Kidney epithelial cell (primary cell): ENCODE measurements around the gene AGTR1. TPM values are rescaled to one million over a fixed set of nuclear protein-coding genes. Genes with fewer than 3 reads are reported as not detected.

Experiments used
- DNase-seq: peaks from one replicate; pipeline ENCODE4 v3.0.0-alpha.2; 2010; ENCODE audit warnings: low read depth
- H3K27me3 ChIP-seq: 2 replicates; pipeline ENCODE4 v1.6.0; 2011; ENCODE audit warnings: low read length; ENCODE audit not compliant: control insufficient read depth, insufficient read depth
- H3K36me3 ChIP-seq: 2 replicates; pipeline ENCODE4 v1.5.1; 2011; ENCODE audit warnings: low read length; ENCODE audit not compliant: control insufficient read depth, insufficient read depth
- H3K4me3 ChIP-seq: 2 replicates; pipeline ENCODE4 v1.5.1; 2011; ENCODE audit warnings: low read depth, mild to moderate bottlenecking, control low read depth, low read length
- total RNA-seq: library from RNA; depleted of rRNA; stranded (reverse); fragments of >200 nt; gene quantifications from 2 replicates; pipeline ENCODE4 v1.2.3, GENCODE V29; 2015
- TF ChIP-seq, protein P1 (sequence below): IDR thresholded peaks from 2 replicates; pipeline ENCODE4 v1.5.1; 2011; ENCODE audit warnings: mild to moderate bottlenecking, moderate library complexity, low read length, control low read depth, inconsistent platforms; ENCODE audit not compliant: insufficient read depth, poor library complexity, severe bottlenecking

Gene AGTR1
- total RNA-seq, 1 donor from 2014 or later: not detected

DNA sequence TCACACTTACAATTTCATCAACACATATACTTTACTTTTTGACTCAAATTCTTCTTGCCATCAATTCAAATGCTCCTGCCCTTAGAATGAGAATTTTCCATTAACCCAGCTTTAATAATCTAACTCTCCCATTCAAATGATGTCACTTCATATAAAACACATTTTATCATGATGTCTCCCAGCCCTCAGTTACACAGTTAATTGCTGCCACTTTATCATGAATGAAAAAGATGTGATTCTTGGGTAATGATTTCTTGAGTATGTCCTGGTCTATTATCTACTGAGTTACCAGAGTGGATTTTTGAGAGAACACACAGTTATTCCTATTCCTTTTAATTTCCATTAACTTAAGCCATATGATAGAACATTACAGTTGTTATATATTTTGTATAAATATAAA is 7.6 kb downstream of the AGTR1 start:
- TF ChIP-seq, protein P1, sequence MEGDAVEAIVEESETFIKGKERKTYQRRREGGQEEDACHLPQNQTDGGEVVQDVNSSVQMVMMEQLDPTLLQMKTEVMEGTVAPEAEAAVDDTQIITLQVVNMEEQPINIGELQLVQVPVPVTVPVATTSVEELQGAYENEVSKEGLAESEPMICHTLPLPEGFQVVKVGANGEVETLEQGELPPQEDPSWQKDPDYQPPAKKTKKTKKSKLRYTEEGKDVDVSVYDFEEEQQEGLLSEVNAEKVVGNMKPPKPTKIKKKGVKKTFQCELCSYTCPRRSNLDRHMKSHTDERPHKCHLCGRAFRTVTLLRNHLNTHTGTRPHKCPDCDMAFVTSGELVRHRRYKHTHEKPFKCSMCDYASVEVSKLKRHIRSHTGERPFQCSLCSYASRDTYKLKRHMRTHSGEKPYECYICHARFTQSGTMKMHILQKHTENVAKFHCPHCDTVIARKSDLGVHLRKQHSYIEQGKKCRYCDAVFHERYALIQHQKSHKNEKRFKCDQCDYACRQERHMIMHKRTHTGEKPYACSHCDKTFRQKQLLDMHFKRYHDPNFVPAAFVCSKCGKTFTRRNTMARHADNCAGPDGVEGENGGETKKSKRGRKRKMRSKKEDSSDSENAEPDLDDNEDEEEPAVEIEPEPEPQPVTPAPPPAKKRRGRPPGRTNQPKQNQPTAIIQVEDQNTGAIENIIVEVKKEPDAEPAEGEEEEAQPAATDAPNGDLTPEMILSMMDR: no peak
- Histone ChIP-seq H3K27me3 (no peaks in the 10 kb centered on the region), H3K36me3 (no peaks in the 10 kb centered on the region), H3K4me3 (no peak overlapping the region)
- DNase-seq: no peak

DNA sequence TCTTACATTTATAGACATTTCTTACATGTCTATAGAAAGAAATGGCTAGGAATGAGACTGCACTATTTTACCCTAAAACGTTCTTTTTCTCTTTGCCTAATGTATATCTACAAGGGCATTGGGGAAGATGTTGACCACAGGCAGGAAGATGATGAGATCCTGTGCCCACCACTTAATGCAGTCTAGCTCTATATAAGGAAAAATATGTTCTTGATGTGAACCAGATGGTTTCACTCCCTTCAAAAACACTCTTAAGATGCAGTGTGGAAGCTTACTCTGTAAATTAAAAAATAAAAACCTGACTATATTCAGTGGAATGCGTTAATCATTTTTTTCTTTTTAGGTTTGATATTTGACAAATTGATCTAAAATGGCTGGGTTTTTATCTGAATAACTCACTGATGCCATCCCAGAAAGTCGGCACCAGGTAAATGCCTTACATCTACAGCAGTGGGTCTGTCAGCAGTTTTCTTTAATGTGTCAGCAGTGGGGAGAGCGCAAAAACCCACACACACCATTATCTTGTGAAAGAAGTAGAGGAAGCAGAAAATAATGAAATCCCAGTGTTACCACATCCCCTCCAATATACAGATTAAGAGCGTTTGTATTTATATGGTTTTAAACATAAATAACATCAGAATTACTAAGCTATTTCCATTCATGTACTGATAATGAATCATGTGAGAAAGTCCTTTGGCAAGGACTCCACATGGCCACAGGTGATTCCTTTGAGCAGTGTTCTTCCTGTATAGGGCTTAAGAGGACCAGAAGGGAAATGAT is 10.1 kb downstream of the AGTR1 start:
- DNase-seq: no peak
- Histone ChIP-seq H3K27me3 (no peaks in the 10 kb centered on the region), H3K36me3 (no peaks in the 10 kb centered on the region), H3K4me3 (no peak overlapping the region)
- TF ChIP-seq, protein P1: no peak

DNA sequence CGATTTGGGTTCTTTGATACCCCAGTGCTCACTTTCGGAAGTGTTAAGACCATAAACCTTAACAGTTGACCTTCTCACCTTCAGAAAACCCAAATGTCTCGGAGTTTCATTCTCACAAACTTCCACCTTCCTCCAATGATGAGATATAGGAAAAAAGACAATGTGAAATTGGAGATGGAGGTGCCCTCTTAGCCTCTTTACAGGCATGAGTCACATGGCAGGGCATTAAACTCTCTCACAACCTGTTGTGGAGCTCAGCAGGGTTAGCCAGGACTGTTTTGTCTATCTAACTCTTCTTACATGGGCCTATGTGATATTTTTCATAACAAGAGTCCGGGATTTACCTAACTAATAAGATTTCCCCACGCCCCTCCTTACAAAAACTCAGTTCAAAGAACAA is 10.7 kb downstream of the AGTR1 start:
- TF ChIP-seq, protein P1: no peak
- H3K36me3 ChIP-seq: no peaks in the 10 kb centered on the region
- no peak for DNase-seq
- no peaks in the 10 kb centered on the region for H3K27me3 ChIP-seq
- no peak overlapping the region for H3K4me3 ChIP-seq

DNA sequence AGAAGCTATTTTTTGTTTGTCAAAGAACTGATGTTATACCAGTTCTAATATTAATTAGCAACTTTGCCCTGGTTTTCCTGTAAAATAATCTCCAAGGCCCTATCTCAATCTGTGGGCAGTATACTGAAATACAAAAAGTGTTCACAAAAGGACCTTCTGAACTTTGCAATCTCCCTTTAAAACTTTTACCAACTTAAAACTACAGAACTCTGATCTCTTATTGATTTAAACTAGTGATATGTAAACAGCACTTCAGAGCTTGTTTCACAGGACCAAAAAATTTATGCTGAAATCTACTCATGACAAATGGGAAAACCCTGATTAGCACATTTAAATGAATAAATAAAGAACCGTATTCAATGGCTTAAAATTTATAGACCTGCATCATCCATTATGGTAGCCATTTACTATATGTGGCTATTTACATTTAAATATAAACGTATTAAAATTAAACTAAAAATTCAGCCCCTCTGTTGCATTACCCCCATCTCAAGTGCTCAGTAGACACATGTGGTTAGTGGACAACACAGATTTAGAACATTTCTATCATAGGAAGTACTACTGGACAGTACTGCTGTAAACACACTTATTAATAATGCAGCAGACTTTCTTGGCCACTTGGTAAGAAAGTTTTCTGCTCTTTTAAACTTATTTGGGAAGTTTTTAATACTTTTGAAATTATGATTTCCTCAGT is 12.0 kb downstream of the AGTR1 start:
- no peak for DNase-seq
- Histone ChIP-seq H3K27me3 (no peaks in the 10 kb centered on the region), H3K4me3 (no peak overlapping the region), H3K36me3 (no peaks in the 10 kb centered on the region)
- TF ChIP-seq, protein P1: no peak

DNA sequence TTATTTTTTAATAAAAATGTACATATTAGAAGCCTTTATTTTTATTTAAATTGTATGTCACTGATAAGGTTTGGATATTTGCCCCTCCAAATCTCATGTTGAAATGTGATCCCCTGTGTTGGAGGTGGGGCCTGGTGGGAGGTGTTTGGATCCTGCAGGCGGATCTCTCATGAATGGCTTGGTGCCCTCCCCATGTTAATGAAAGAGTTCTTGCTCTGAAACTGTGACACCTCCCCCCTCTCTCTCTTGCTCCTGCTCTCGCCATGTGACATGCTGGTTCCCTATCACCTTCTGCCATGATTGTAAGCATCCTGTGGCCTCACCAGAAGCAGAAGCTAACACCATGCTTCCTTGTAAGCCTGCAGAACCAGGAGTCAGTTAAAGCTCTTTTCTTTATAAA is 13.0 kb downstream of the AGTR1 start:
- H3K4me3 ChIP-seq: no peak overlapping the region
- no peak for DNase-seq
- no peaks in the 10 kb centered on the region for H3K27me3 ChIP-seq
- TF ChIP-seq, protein P1: no peak
- no peaks in the 10 kb centered on the region for H3K36me3 ChIP-seq
